Measurements from ENCODE around the gene ZNF750.

DNA sequence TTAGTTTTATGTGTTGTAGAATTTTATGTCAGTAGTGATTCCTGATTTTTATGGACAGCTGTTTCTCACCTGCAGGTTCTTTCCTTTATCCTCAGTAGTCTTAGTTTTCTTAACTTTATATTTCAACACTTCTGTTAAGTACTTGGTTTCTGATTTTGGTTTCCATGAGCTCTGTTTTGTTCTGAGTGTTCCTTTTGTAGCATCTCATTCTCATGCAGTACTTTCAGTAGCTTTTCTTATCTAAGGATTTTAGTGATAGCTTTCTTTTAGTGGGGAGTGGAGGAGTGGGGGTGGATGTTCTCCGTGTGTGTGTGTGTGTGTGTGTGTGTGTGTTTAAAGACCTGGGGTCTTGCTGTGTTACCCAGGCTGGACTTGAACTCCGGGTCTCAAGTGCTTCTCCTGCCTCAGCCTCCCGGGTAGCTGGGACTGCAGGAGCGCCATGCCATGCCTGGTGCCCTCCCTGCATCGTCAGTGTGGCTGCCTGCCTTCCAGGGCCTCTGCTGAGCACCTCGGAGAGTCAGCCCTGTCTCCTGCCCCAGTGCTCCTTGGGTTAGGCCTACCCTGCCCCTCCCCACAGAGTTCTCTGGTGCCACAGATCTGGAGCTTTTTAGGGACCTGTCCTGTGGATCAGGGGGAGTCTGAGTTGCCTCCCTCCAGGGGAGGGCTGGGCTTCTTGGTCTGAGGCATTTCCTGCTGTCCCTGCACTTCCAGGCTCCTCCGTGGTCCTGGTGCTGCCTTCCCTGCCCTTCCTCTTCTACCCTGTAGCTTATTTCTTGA lies 4.3 kb upstream of the ZNF750 start:
- TF ChIP-seq, protein P1, sequence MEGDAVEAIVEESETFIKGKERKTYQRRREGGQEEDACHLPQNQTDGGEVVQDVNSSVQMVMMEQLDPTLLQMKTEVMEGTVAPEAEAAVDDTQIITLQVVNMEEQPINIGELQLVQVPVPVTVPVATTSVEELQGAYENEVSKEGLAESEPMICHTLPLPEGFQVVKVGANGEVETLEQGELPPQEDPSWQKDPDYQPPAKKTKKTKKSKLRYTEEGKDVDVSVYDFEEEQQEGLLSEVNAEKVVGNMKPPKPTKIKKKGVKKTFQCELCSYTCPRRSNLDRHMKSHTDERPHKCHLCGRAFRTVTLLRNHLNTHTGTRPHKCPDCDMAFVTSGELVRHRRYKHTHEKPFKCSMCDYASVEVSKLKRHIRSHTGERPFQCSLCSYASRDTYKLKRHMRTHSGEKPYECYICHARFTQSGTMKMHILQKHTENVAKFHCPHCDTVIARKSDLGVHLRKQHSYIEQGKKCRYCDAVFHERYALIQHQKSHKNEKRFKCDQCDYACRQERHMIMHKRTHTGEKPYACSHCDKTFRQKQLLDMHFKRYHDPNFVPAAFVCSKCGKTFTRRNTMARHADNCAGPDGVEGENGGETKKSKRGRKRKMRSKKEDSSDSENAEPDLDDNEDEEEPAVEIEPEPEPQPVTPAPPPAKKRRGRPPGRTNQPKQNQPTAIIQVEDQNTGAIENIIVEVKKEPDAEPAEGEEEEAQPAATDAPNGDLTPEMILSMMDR (IDR thresholded peaks at IDR 0.05; ENCODE audit: low read depth, low read length, missing input control), result no peak
- TF ChIP-seq, protein P2, sequence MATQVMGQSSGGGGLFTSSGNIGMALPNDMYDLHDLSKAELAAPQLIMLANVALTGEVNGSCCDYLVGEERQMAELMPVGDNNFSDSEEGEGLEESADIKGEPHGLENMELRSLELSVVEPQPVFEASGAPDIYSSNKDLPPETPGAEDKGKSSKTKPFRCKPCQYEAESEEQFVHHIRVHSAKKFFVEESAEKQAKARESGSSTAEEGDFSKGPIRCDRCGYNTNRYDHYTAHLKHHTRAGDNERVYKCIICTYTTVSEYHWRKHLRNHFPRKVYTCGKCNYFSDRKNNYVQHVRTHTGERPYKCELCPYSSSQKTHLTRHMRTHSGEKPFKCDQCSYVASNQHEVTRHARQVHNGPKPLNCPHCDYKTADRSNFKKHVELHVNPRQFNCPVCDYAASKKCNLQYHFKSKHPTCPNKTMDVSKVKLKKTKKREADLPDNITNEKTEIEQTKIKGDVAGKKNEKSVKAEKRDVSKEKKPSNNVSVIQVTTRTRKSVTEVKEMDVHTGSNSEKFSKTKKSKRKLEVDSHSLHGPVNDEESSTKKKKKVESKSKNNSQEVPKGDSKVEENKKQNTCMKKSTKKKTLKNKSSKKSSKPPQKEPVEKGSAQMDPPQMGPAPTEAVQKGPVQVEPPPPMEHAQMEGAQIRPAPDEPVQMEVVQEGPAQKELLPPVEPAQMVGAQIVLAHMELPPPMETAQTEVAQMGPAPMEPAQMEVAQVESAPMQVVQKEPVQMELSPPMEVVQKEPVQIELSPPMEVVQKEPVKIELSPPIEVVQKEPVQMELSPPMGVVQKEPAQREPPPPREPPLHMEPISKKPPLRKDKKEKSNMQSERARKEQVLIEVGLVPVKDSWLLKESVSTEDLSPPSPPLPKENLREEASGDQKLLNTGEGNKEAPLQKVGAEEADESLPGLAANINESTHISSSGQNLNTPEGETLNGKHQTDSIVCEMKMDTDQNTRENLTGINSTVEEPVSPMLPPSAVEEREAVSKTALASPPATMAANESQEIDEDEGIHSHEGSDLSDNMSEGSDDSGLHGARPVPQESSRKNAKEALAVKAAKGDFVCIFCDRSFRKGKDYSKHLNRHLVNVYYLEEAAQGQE (IDR thresholded peaks at IDR 0.05), result no peak
- no peak for TF ChIP-seq YY1 (IDR thresholded peaks at IDR 0.05)
- TF ChIP-seq GABPA (IDR thresholded peaks at IDR 0.05 in 1 of 2, conservative IDR thresholded peaks at IDR 0.05 in 1 of 2), result no peak
- TF ChIP-seq, protein P3, sequence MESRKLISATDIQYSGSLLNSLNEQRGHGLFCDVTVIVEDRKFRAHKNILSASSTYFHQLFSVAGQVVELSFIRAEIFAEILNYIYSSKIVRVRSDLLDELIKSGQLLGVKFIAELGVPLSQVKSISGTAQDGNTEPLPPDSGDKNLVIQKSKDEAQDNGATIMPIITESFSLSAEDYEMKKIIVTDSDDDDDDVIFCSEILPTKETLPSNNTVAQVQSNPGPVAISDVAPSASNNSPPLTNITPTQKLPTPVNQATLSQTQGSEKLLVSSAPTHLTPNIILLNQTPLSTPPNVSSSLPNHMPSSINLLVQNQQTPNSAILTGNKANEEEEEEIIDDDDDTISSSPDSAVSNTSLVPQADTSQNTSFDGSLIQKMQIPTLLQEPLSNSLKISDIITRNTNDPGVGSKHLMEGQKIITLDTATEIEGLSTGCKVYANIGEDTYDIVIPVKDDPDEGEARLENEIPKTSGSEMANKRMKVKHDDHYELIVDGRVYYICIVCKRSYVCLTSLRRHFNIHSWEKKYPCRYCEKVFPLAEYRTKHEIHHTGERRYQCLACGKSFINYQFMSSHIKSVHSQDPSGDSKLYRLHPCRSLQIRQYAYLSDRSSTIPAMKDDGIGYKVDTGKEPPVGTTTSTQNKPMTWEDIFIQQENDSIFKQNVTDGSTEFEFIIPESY (IDR thresholded peaks at IDR 0.05), result no peak
- TF ChIP-seq, protein P4, sequence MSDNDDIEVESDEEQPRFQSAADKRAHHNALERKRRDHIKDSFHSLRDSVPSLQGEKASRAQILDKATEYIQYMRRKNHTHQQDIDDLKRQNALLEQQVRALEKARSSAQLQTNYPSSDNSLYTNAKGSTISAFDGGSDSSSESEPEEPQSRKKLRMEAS (IDR thresholded peaks at IDR 0.05), result no peak
- TF ChIP-seq JUND (IDR thresholded peaks at IDR 0.05), result no peak
- no peak for TF ChIP-seq SP1 (IDR thresholded peaks at IDR 0.05)
- no peak for TF ChIP-seq EGR1 (IDR thresholded peaks at IDR 0.05; ENCODE audit: low read depth in 2 of 2)
- TF ChIP-seq FOXA1 (IDR thresholded peaks at IDR 0.05), result no peak
- no peak for TF ChIP-seq TAF1 (conservative IDR thresholded peaks at IDR 0.05)
- TF ChIP-seq RAD21 (IDR thresholded peaks at IDR 0.05), result no peak
- TF ChIP-seq HNF4G (IDR thresholded peaks at IDR 0.05), result no peak
- TF ChIP-seq, protein P5, sequence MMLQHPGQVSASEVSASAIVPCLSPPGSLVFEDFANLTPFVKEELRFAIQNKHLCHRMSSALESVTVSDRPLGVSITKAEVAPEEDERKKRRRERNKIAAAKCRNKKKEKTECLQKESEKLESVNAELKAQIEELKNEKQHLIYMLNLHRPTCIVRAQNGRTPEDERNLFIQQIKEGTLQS (IDR thresholded peaks at IDR 0.05), result no peak
